Left cardiac atrium (tissue), 4 donors: ENCODE results near the gene CSNK1E. TPM values are rescaled to one million over a fixed set of nuclear protein-coding genes. Genes with fewer than 3 reads are reported as not detected.
"Not testable (repeated sequence)": the region's sequence is repeated elsewhere in the genome, so short reads cannot be mapped to it uniquely, and the experiment has no call there.

ENCODE experiments used
- ATAC-seq, 2 donors: fragments of 200-7000 bp; cut with Tn5 transposase; one replicate each; pipeline ENCODE4 v1.9.1; 2020; ENCODE audit warnings: mild to moderate bottlenecking in 2 of 2, moderate library complexity in 2 of 2
- DNase-seq: peaks from one replicate; pipeline ENCODE4 v3.0.0-alpha.2; 2020
- intact Hi-C, 2 donors: fragments of 100-400 bp; cut with DNase I; formaldehyde crosslinking; loops; one replicate each; pipeline versions ENCODE4 v1.14.1 to v1.15.1; 2022 to 2023
- long read RNA-seq: library from polyadenylated mRNA; unstranded; transcript quantifications from one replicate; pipeline ENCODE4 v2.0.0, GENCODE V29; 2021
- total RNA-seq, 2 donors: library from RNA; stranded (reverse); fragmentation: NEBNext Ultra II Directional; extraction: Animal tissue kit (Norgen Biotek cat#: 25700); gene quantifications; one replicate each; pipeline ENCODE4 v1.2.1, GENCODE V29; 2021
- donor health status: DM: no; HTN: yes; CAD: no.
- donor health status: DM: no; HTN: yes; CAD: no; lungs with severe emphysema.
- donor health status: DM: yes; HTN: yes; CAD: no.
- donor health status: Dilated cardiomyopathy.

CSNK1E gene
- 10 to 100 TPM; 69.2 to 90.5 TPM for total RNA-seq
- long read RNA-seq, partial matches to known transcripts, result 15 of 31 reads
- long read RNA-seq, other reads (novel, unspliced or antisense), result 11 of 31 reads

GRCh38 chr22:38317122-38317994, at the start of gene CSNK1E:
Gene CSNK1E (minus strand): TSS chr22:38317433. CDS start chr22:38314157, 3,276 bp downstream.
- ATAC-seq (peak; percentile 75 to 79), DNase-seq (peak; percentile 87)
- intact Hi-C loops, result loop anchor here in 1 of 2 donors (5.0 kb wide), 1 partner anchor 45 kb away; the partner anchor contains the start of gene TMEM184B

GRCh38 chr22:38365829-38366228, 48.6 kb upstream of the CSNK1E start:
- intact Hi-C loops, DNase-seq, ATAC-seq: not testable (repeated sequence)

GRCh38 chr22:38365174-38365573, 47.9 kb upstream of the CSNK1E start:
- intact Hi-C loops, DNase-seq, ATAC-seq: not testable (repeated sequence)

- DNase-seq, intact Hi-C loops, ATAC-seq: not testable (repeated sequence)
Measured at GRCh38 chr22:38360560-38360959, 43.3 kb upstream of the CSNK1E start.

- intact Hi-C loops, DNase-seq, ATAC-seq: not testable (repeated sequence)
Measured at GRCh38 chr22:38359817-38360216, 42.6 kb upstream of the CSNK1E start.

GRCh38 chr22:38357971-38358370, 40.7 kb upstream of the CSNK1E start:
- DNase-seq, ATAC-seq, intact Hi-C loops: not testable (repeated sequence)

- DNase-seq (no peak), ATAC-seq (no peak)
- intact Hi-C loops, result no loop called here
Measured at GRCh38 chr22:38355275-38355674, 38.0 kb upstream of the CSNK1E start.

GRCh38 chr22:38353701-38354100, 36.5 kb upstream of the CSNK1E start:
- ATAC-seq (peak in 1 of 2 donors; percentile 4), DNase-seq (no peak)
- intact Hi-C loops, result loop anchor here in 1 of 2 donors (5.0 kb wide), 1 partner anchor 301 kb away; no protein-coding TSS in a partner anchor

GRCh38 chr22:38353142-38353629, 36.0 kb upstream of the CSNK1E start:
- peak; percentile 84 to 86 for ATAC-seq
- intact Hi-C loops, result loop anchor here in 1 of 2 donors (5.0 kb wide), 1 partner anchor 301 kb away; no protein-coding TSS in a partner anchor
- DNase-seq, result peak; percentile 69

GRCh38 chr22:38352436-38352835, 35.2 kb upstream of the CSNK1E start:
- DNase-seq (no peak), ATAC-seq (no peak)
- intact Hi-C loops, result loop anchor here in 1 of 2 donors (5.0 kb wide), 1 partner anchor 300 kb away; no protein-coding TSS in a partner anchor

- ATAC-seq (no peak), DNase-seq (no peak)
- intact Hi-C loops, result loop anchor here in 1 of 2 donors (5.0 kb wide), 1 partner anchor 298 kb away; no protein-coding TSS in a partner anchor
Measured at GRCh38 chr22:38350444-38351359, 33.5 kb upstream of the CSNK1E start.

GRCh38 chr22:38348751-38349496, 31.7 kb upstream of the CSNK1E start:
- intact Hi-C loops, result loop anchor here in 1 of 2 donors (10.0 kb wide), 1 partner anchor 254 kb away; no protein-coding TSS in a partner anchor
- DNase-seq, result no peak
- peak in 1 of 2 donors; percentile 3 for ATAC-seq

- intact Hi-C loops, result loop anchor here in 1 of 2 donors (10.0 kb wide), 1 partner anchor 253 kb away; no protein-coding TSS in a partner anchor
- peak; percentile 36 to 54 for ATAC-seq
- no peak for DNase-seq
Measured at GRCh38 chr22:38347944-38348750, 30.9 kb upstream of the CSNK1E start.

GRCh38 chr22:38347181-38347943, 30.1 kb upstream of the CSNK1E start:
- ATAC-seq (no peak), DNase-seq (no peak)
- intact Hi-C loops, result loop anchor here in 1 of 2 donors (10.0 kb wide), 1 partner anchor 253 kb away; no protein-coding TSS in a partner anchor

- ATAC-seq (no peak), DNase-seq (no peak)
- intact Hi-C loops, result loop anchor here in 1 of 2 donors (10.0 kb wide), 1 partner anchor 252 kb away; no protein-coding TSS in a partner anchor
Measured at GRCh38 chr22:38346506-38346905, 29.3 kb upstream of the CSNK1E start.

GRCh38 chr22:38345782-38346181, 28.5 kb upstream of the CSNK1E start:
- DNase-seq (no peak), ATAC-seq (no peak)
- intact Hi-C loops, result loop anchor here in 1 of 2 donors (10.0 kb wide), 1 partner anchor 251 kb away; no protein-coding TSS in a partner anchor
